Neutrophil (primary cell): ENCODE data around the gene ZNF316.

Experiments
- H3K27ac ChIP-seq: fragments of 200-600 bp; sonication (generic); 2 replicates; pipeline ENCODE4 v1.5.1; 2016; ENCODE audit warnings: mild to moderate bottlenecking, moderate library complexity
- H3K27me3 ChIP-seq: fragments of 200-600 bp; sonication (generic); 2 replicates; pipeline ENCODE4 v1.6.0; 2016; ENCODE audit warnings: mild to moderate bottlenecking
- H3K36me3 ChIP-seq: fragments of 200-600 bp; sonication (generic); 2 replicates; pipeline ENCODE4 v1.5.1; 2017
- H3K4me1 ChIP-seq, 2 experiments: fragments of 200-600 bp in 1 of 2; sonication (generic) in 1 of 2; 1 replicate in 1 of 2; 2 replicates in 1 of 2; pipeline versions ENCODE4 v1.5.1 to v1.6.1; 2013 to 2016; ENCODE audit warnings: low read depth in 1 of 2, low read length in 1 of 2, mild to moderate bottlenecking in 1 of 2, moderate library complexity in 1 of 2; ENCODE audit not compliant: control insufficient read depth in 1 of 2, insufficient read depth in 1 of 2
- H3K4me3 ChIP-seq, 2 experiments: fragments of 200-600 bp in 1 of 2; sonication (generic) in 1 of 2; 1 replicate in 1 of 2; 2 replicates in 1 of 2; pipeline ENCODE4 v1.5.1; 2013 to 2016; ENCODE audit warnings: low read depth in 1 of 2, low read length in 1 of 2, mild to moderate bottlenecking in 1 of 2, moderate library complexity in 1 of 2
- H3K9me3 ChIP-seq: fragments of 200-600 bp; sonication (generic); 2 replicates; pipeline ENCODE4 v1.5.1; 2016
- TF ChIP-seq, protein P1 (sequence below): fragments of 200-600 bp; sonication (generic); IDR thresholded peaks from 2 replicates; pipeline ENCODE4 v1.5.1; 2016; ENCODE audit warnings: antibody characterized with exemption

The ZNF316 gene

DNA sequence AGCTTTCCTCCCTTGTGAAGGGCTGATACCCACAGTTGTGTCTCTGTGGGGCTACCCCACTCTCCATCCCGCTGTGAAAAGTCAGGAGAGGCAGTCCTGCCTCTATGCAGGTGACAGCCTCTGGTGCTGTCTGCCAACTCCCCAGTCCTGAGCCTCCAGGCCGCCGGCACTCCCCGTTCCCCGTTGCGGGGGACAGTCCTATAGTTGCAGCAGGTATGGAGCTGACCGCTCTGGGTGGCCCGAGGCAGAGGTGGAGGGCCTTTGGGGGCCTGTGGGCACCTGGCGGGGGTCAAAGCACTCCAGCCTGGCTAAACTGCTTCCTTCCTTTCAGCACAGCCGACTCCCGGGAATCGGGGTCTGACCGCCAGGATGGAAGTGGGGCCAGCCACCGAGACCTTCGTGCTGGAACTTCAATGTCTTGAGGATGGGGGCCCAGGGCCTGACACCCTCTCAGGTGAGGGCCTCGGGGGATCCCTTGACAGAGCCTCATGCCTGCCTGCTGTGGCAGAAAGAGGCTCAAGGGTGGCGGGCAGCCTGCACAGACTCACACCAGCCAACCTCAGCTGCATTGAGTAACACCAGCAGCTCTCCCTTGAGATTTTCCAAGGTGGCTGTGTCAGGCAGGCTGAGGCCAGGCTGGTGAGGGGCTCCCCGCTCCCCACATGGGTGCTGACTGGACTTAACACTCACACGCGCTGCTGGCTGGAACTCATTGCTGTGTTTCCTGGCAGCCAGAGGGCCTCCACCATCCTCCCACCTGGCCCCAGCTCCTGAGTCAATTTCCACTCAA lies 20.1 kb upstream of the ZNF316 start:
- H3K4me1 ChIP-seq = peaks cover 13 to 16% of the 10 kb centered on the region in 2 experiments
- TF ChIP-seq, protein P1, sequence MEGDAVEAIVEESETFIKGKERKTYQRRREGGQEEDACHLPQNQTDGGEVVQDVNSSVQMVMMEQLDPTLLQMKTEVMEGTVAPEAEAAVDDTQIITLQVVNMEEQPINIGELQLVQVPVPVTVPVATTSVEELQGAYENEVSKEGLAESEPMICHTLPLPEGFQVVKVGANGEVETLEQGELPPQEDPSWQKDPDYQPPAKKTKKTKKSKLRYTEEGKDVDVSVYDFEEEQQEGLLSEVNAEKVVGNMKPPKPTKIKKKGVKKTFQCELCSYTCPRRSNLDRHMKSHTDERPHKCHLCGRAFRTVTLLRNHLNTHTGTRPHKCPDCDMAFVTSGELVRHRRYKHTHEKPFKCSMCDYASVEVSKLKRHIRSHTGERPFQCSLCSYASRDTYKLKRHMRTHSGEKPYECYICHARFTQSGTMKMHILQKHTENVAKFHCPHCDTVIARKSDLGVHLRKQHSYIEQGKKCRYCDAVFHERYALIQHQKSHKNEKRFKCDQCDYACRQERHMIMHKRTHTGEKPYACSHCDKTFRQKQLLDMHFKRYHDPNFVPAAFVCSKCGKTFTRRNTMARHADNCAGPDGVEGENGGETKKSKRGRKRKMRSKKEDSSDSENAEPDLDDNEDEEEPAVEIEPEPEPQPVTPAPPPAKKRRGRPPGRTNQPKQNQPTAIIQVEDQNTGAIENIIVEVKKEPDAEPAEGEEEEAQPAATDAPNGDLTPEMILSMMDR = no peak
- H3K27ac ChIP-seq = no peak overlapping the region
- no peaks in the 10 kb centered on the region for H3K9me3 ChIP-seq
- peaks cover 63% of the 10 kb centered on the region for H3K27me3 ChIP-seq
- no peaks in the 10 kb centered on the region for H3K36me3 ChIP-seq
- no peak overlapping the region for H3K4me3 ChIP-seq

DNA sequence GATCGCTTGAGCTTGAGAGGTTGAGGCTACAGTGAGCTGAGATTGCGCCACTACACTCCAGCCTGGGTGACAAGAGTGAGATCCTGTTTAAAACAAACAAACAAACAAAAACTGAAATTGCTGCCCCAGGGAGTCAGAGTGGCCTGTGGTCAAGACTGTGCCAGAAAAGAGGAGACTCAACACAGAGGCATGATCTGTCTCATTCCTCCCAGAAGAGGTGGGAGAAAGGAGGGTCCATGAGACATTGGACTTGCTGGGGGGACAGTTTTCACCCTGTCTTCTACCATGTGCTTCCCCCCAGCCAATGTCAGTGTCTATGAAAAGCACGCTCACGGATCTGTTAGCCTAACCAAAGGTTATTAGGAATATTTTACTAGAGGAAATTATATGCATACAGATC lies 18.5 kb upstream of the ZNF316 start:
- H3K36me3 ChIP-seq = no peaks in the 10 kb centered on the region
- TF ChIP-seq, protein P1 = no peak
- H3K9me3 ChIP-seq = no peaks in the 10 kb centered on the region
- H3K27ac ChIP-seq = no peak overlapping the region
- H3K4me3 ChIP-seq = no peak overlapping the region
- H3K27me3 ChIP-seq = peaks cover 49% of the 10 kb centered on the region
- H3K4me1 ChIP-seq = peaks cover 13 to 16% of the 10 kb centered on the region in 2 experiments

DNA sequence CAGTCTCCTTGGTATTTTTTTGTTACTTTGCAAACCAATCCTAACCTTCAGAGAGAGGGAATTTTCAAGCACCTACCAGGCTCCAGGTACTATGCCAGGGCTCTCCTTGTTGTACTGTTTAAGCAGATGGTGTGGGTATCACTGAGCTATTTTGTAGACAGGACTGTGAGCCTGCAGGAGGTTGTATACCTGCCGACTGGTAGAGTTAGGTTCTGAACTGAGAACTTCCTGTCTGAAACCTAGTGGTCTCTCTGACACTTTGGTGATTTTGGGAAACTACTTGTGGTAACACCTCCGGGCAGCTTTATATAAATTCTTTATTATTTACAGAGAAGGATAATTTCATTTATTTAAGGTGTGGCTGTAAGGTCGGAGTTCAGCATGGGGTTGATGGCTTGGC lies 17.2 kb upstream of the ZNF316 start:
- Histone ChIP-seq H3K4me1 (peaks cover 18 to 19% of the 10 kb centered on the region in 2 experiments), H3K9me3 (no peaks in the 10 kb centered on the region), H3K27ac (no peak overlapping the region), H3K4me3 (no peak overlapping the region), H3K27me3 (peaks cover 36% of the 10 kb centered on the region), H3K36me3 (no peaks in the 10 kb centered on the region)
- TF ChIP-seq, protein P1 = no peak

DNA sequence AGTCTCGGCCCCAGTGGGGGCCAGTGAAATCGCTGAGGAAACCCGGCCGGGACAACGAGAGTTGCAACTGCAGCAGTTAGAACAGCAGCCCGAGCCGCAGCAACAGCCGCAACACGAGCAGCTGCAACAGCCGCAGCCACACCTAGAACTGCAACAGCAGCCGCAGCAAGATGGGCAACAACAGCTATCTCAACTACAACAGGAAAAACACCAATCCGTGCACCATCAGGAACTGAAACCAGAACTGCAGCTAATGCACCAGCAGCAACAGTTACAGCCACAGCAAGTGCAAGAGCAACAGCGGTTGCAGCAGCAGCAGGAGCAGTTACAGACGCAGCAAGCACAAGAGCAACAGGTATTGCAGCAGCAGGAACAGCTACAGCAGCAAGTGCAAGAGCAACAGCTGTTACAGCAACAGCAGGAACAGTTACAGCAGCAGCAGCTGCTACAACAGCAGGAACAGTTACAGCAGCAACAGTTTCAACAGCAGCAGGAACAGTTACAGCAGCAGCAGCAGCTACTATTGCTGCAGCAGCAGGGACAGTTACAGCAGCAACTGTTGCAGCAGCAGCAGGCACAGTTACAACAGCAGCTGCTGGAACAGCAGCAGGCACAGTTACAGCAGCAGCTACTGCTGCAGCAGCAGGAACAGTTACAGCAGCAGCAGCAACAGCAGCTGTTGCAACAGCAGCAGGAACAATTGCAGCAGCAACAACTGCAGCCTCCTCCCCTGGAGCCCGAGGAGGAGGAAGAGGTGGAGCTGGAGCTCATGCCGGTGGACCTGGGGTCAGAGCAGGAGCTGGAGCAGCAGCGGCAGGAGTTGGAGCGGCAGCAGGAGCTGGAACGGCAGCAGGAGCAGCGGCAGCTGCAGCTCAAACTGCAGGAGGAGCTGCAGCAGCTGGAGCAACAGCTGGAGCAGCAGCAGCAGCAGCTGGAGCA lies 15.7 kb upstream of the ZNF316 start:
- Histone ChIP-seq H3K4me1 (peaks cover 13 to 16% of the 10 kb centered on the region in 2 experiments), H3K27me3 (peaks cover 23% of the 10 kb centered on the region), H3K9me3 (no peaks in the 10 kb centered on the region), H3K4me3 (no peak overlapping the region), H3K36me3 (no peaks in the 10 kb centered on the region), H3K27ac (peak overlapping the region; percentile 42)
- TF ChIP-seq, protein P1 = no peak

DNA sequence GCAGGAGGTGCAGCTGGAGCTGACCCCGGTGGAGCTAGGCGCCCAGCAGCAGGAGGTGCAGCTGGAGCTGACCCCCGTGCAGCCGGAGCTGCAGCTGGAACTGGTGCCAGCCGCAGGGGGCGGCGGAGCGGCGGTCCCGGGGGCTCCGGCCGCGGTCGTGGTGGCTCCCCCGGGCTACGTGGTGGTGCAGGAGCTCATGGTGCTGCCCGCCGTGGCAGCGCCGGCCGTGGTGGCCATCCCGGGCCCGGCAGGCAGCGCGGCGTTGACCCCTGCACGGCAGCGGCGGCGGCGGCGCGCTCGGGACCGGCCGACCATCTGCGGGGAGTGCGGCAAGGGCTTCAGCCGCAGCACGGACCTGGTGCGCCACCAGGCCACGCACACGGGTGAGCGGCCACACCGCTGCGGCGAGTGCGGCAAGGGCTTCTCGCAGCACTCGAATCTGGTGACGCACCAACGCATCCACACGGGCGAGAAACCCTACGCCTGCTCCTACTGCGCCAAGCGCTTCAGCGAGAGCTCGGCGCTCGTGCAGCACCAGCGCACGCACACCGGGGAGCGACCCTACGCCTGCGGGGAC lies 14.9 kb upstream of the ZNF316 start:
- H3K36me3 ChIP-seq = no peaks in the 10 kb centered on the region
- H3K27me3 ChIP-seq = peaks cover 15% of the 10 kb centered on the region
- no peaks in the 10 kb centered on the region for H3K9me3 ChIP-seq
- H3K27ac ChIP-seq = peak overlapping the region; percentile 42
- peaks cover 13 to 16% of the 10 kb centered on the region in 2 experiments for H3K4me1 ChIP-seq
- H3K4me3 ChIP-seq = no peak overlapping the region
- TF ChIP-seq, protein P1 = no peak
